IPS-NIHi7 (cell line): ENCODE measurements around the gene RPL3.
"Not testable (repeated sequence)": the region's sequence is repeated elsewhere in the genome, so short reads cannot be mapped to it uniquely, and the experiment has no call there.

Experiments used
- DNase-seq: peaks from one replicate; pipeline ENCODE4 v3.0.0; 2012; ENCODE audit warnings: mixed read lengths; ENCODE audit errors: extremely low spot score

Gene RPL3

GRCh38 chr22:39351689-39352214 lies 32.3 kb upstream of the RPL3 start:
- DNase-seq = peak; percentile 36

- DNase-seq = peak; percentile 8
These were observed 31.6 kb upstream of the RPL3 start for GRCh38 chr22:39350757-39351688.

- peak; percentile 41 for DNase-seq
These were observed 30.7 kb upstream of the RPL3 start, which contains the start of gene SYNGR1 for GRCh38 chr22:39349967-39350726. Gene SYNGR1, plus strand, starts transcription at chr22:39349991. Its CDS starts 20 bp downstream, at chr22:39350011.

GRCh38 chr22:39349506-39349966 lies 30.1 kb upstream of the RPL3 start:
- DNase-seq = peak; percentile 91

GRCh38 chr22:39348909-39349505 lies 29.6 kb upstream of the RPL3 start:
- peak; percentile 28 for DNase-seq

- DNase-seq = no peak
These were observed 25.8 kb upstream of the RPL3 start for GRCh38 chr22:39345231-39345630.

- DNase-seq = peak; percentile 7
These were observed 24.6 kb upstream of the RPL3 start for GRCh38 chr22:39344046-39344390.

- peak; percentile 85 for DNase-seq
These were observed 24.0 kb upstream of the RPL3 start for GRCh38 chr22:39343259-39344045.

- DNase-seq = peak; percentile 18
These were observed 21.8 kb upstream of the RPL3 start for GRCh38 chr22:39341179-39341578.

GRCh38 chr22:39339775-39340174 lies 20.4 kb upstream of the RPL3 start:
- DNase-seq = not testable (repeated sequence)

- no peak for DNase-seq
These were observed 17.0 kb upstream of the RPL3 start for GRCh38 chr22:39336411-39336810.

GRCh38 chr22:39332441-39333064 lies 13.1 kb upstream of the RPL3 start:
- no peak for DNase-seq

GRCh38 chr22:39330553-39330952 lies 11.1 kb upstream of the RPL3 start:
- not testable (repeated sequence) for DNase-seq

- DNase-seq = no peak
These were observed 8.8 kb upstream of the RPL3 start for GRCh38 chr22:39327995-39328754.

- no peak for DNase-seq
These were observed 6.0 kb upstream of the RPL3 start for GRCh38 chr22:39325392-39325932.

GRCh38 chr22:39320616-39321029 lies 1.2 kb upstream of the RPL3 start:
- DNase-seq = not testable (repeated sequence)

GRCh38 chr22:39318507-39319283 lies 728 bp downstream of the RPL3 start:
- no peak for DNase-seq

GRCh38 chr22:39317775-39318506 lies 1.5 kb downstream of the RPL3 start:
- DNase-seq = no peak
